ENCODE results near the gene HSPA4. TPM values are rescaled to one million over a fixed set of nuclear protein-coding genes. Genes with fewer than 3 reads are reported as not detected.
A peak's percentile ranks its signal among the peaks of the same experiment; 100 is the strongest.
"Not testable (repeated sequence)": the region's sequence is repeated elsewhere in the genome, so short reads cannot be mapped to it uniquely, and the experiment has no call there.

The HSPA4 gene
- total RNA-seq, 1 donor from 2014 or later, result 30.8 TPM

DNA sequence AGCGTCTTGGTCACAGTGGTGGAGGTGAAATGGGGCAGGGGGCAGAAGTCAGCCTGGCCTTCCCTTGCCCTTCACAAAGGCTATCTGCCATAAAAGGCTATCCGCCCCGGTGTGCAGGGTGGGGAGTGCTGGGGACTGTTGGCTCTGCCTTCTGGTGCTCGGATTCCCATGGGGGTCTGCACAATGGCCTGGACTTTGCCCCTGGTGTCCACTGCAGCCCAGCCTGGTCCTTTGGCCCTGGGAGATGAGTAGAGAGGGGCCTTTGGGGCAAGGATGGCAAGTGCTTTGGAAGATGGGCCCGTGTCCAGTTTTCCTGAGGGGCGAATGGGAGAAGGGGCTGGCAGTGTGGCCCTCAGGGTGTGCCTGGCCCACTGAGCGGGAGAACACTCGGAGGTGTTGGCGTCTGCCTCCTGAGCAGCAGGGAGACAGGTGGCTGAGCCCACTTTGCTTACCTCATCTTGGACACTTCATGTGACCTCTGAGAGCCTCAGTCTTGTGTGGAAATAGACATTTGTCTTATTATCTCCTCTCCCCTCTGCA lies 69.9 kb downstream of the HSPA4 start:
- ATAC-seq, result no peak
- no peak for DNase-seq (ENCODE audit: low spot score)

- peak; percentile 27 for DNase-seq (ENCODE audit: low spot score)
- no peak for ATAC-seq
These were observed 70.9 kb downstream of the HSPA4 start for GRCh38 chr5:133122711-133123110.

DNA sequence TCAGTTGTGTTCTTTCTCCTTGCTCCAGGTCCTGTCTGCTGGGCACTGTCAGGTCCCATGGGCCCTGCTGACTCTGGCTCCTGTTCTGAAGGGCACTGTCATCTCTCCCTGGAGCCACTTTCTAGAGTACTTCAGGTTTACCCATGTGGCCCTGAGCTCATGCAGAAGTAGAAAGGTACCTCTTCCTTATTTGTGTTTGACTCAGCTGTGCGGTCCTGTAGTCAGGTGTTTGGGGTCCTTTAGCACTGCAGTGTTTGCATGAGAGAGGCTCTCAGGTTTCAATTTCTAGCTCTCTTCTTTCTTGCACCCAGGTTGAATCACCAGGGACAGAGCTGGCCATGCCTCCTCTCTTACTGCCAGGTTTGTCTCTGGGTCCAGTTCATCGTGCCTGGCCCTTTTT lies 71.5 kb downstream of the HSPA4 start:
- DNase-seq (ENCODE audit: low spot score), result peak; percentile 11
- ATAC-seq, result no peak

GRCh38 chr5:133124891-133125290 lies 73.1 kb downstream of the HSPA4 start:
- ATAC-seq (no peak), DNase-seq (ENCODE audit: low spot score) (no peak)

DNA sequence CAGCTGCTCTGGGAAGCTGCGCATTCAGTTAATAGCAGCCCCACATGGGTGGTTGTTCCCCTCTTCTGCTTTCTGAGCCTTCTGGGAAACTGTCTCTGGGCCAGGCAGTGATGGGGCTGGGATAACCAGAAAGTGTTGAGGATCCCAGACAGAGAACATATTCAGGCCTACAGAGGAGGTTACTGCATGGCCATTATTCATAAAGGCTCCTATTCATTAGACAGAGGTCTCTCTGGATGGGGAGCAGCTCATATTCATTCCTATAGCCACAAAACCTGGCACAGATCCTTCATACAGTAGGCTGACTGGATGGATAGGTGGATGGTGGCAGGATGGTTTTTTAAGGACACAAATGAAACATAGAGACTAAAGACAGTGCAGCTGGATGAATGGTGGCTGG lies 76.3 kb downstream of the HSPA4 start:
- ATAC-seq, result no peak
- DNase-seq (ENCODE audit: low spot score), result peak; percentile 3

- DNase-seq (ENCODE audit: low spot score), result no peak
- ATAC-seq, result no peak
These were observed 77.5 kb downstream of the HSPA4 start for GRCh38 chr5:133129289-133129688.

DNA sequence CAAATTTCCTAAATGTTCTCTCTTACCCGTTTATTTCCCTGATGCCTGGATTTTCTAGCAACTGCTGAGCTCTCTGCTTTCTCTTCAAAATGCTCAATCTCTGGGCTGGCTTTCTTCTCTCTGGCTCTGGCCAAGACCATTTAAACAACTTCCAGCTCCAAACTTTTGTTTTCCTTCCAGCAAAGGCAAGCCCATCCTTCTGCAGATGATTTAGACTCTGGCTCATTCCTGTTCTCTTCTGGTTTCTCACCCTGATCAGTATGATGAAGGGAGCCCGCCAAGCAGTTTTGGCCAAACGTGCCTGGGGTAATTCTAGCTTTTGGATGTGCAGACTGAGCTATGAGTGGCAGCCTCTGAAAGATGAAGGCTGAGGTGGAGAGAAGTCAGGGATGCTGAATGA lies 78.1 kb downstream of the HSPA4 start:
- DNase-seq (ENCODE audit: low spot score), result no peak
- no peak for ATAC-seq

DNA sequence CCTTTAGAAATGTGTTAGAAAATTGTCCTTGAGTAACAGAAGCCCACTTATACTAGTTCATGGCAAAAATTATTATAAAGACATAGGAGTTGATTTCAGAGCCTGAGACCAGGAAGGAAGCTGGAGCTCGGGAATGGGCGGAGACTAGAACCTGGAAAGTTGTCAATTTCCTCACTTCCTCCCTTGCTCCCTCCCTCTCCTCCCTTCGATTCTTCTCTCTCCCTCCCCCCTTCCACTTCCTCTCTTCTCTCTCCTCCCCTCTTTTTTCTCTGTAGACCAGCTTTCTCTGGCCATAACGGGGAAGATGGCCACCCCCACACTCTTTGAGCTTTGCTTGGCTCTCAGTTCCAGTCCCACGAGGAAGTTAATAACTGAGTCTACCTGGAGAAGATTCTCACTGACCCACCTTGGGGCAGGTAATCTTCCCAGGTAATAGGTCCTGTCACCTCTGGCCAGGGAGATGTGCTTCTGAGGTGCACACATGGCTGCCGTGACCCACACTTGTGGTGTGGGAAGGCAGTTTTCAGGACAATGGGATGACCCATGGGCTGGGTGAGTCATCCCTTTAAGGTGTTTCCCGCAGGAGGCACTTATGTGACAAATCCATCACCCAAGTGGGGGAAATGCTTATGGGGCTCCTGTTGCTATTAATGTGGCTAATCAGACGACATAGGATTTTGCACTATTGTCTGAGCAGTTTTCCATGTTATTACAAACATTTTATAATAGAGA lies 78.7 kb downstream of the HSPA4 start:
- ATAC-seq (no peak), DNase-seq (ENCODE audit: low spot score) (no peak)

- no peak for ATAC-seq
- no peak for DNase-seq (ENCODE audit: low spot score)
These were observed 80.9 kb downstream of the HSPA4 start for GRCh38 chr5:133132717-133133116.

- not testable (repeated sequence) for ATAC-seq
These were observed 81.4 kb downstream of the HSPA4 start for GRCh38 chr5:133133241-133133640.

GRCh38 chr5:133136890-133137289 lies 85.1 kb downstream of the HSPA4 start:
- ATAC-seq; DNase-seq (ENCODE audit: low spot score): not testable (repeated sequence)

More at GRCh38 chr5:133133241-133133640, 81.4 kb downstream of the HSPA4 start:
- DNase-seq (ENCODE audit: low spot score), result not testable (repeated sequence)

- ATAC-seq (no peak), DNase-seq (ENCODE audit: low spot score) (no peak)
These were observed 88.5 kb downstream of the HSPA4 start for GRCh38 chr5:133140311-133140710.

- ATAC-seq, result no peak
- DNase-seq (ENCODE audit: low spot score), result no peak
These were observed 89.9 kb downstream of the HSPA4 start for GRCh38 chr5:133141746-133142145.

- ATAC-seq (no peak), DNase-seq (ENCODE audit: low spot score) (no peak)
These were observed 91.0 kb downstream of the HSPA4 start for GRCh38 chr5:133142782-133143181.

GRCh38 chr5:133144245-133144981 lies 92.6 kb downstream of the HSPA4 start:
- DNase-seq (ENCODE audit: low spot score) (no peak), ATAC-seq (no peak)

- DNase-seq (ENCODE audit: low spot score), result no peak
- no peak for ATAC-seq
These were observed 93.8 kb downstream of the HSPA4 start for GRCh38 chr5:133145436-133146170.

- ATAC-seq, result no peak
- DNase-seq (ENCODE audit: low spot score), result no peak
These were observed 95.6 kb downstream of the HSPA4 start for GRCh38 chr5:133147411-133147810.

- DNase-seq (ENCODE audit: low spot score), result no peak
- ATAC-seq, result no peak
These were observed 96.2 kb downstream of the HSPA4 start for GRCh38 chr5:133147815-133148567.

- no peak for ATAC-seq
- no peak for DNase-seq (ENCODE audit: low spot score)
These were observed 97.5 kb downstream of the HSPA4 start for GRCh38 chr5:133149345-133149744.

DNA sequence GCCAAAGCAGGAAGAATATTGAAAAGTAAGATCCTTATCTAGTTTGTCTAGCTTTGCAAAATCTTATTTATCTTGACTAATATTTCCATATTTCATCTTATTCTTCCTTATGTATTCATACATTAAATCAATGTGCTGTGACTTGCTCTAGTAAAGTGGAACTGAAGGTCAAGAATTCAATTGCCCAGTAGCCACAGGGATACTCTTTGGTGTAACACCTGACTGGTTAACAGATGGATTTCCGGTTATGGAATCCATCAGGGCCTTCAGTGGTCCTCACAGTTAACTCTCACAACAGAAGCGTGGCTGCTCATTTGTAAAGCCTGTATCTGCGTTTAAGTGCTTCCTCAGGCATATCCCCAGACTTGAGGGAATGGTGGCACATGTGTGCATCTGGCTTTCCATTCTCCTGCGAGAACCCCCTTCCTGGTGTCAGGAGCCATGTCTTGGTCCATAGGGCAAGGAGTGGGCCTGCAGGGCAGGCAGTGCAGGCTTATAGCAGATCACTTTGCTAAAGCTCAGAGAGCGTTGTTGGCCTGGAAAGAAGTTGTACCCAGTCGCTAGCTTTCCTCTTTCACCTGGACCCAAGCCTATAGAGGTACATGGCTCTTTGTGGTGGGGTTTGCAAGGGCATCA lies 99.2 kb downstream of the HSPA4 start:
- DNase-seq (ENCODE audit: low spot score), result no peak
- no peak for ATAC-seq
